Fibroblast of lung (primary cell): Measurements from ENCODE around the gene RBM17. TPM values are rescaled to one million over a fixed set of nuclear protein-coding genes. Genes with fewer than 3 reads are reported as not detected.

ENCODE experiments used
- DNase-seq, 2 donors: peaks; one replicate each; pipeline versions ENCODE4 v3.0.0 to v3.0.0-alpha.2; 2010; ENCODE audit warnings: low read depth in 2 of 2
- H2AFZ ChIP-seq: 2 replicates; pipeline ENCODE4 v1.5.1; 2012; ENCODE audit warnings: low read length, control low read depth, inconsistent platforms
- H3K27ac ChIP-seq: 2 replicates; pipeline ENCODE4 v1.5.1; 2011; ENCODE audit warnings: low read length, control low read depth; ENCODE audit not compliant: insufficient read depth
- H3K27me3 ChIP-seq: 2 replicates; pipeline ENCODE4 v1.5.1; 2011; ENCODE audit warnings: mild to moderate bottlenecking, low read length; ENCODE audit not compliant: control insufficient read depth, insufficient read depth
- H3K36me3 ChIP-seq: 2 replicates; pipeline ENCODE4 v1.5.1; 2011; ENCODE audit warnings: low read length; ENCODE audit not compliant: control insufficient read depth, insufficient read depth
- H3K4me1 ChIP-seq: 2 replicates; pipeline ENCODE4 v1.5.1; 2011; ENCODE audit warnings: low read length; ENCODE audit not compliant: control insufficient read depth, insufficient read depth; ENCODE audit errors: extremely low read depth
- H3K4me2 ChIP-seq: 2 replicates; pipeline ENCODE4 v1.5.1; 2011; ENCODE audit warnings: low read length, control low read depth; ENCODE audit not compliant: insufficient read depth; ENCODE audit errors: extremely low read depth
- H3K4me3 ChIP-seq, 4 experiments: fragments of 200-600 bp in 1 of 4; sonication (generic) in 1 of 4; replicated peaks in 1 of 4; 2 replicates each; pipeline ENCODE4 v1.5.1; 2011 to 2016; ENCODE audit warnings: low read length in 4 of 4, low read depth in 3 of 4, mild to moderate bottlenecking in 3 of 4, control low read depth in 2 of 4, inconsistent platforms in 1 of 4, mixed read lengths in 1 of 4; ENCODE audit not compliant: insufficient read depth in 1 of 4; ENCODE audit errors: control extremely low read depth in 1 of 4
- H3K79me2 ChIP-seq: 2 replicates; pipeline ENCODE4 v1.5.1; 2012; ENCODE audit warnings: mild to moderate bottlenecking, low read length, inconsistent platforms; ENCODE audit not compliant: control insufficient read depth, insufficient read depth
- H3K9ac ChIP-seq: 2 replicates; pipeline ENCODE4 v1.5.1; 2011; ENCODE audit warnings: mild to moderate bottlenecking, low read length, control low read depth; ENCODE audit not compliant: insufficient read depth
- H3K9me3 ChIP-seq: 2 replicates; pipeline ENCODE4 v1.5.1; 2012; ENCODE audit warnings: low read depth, low read length; ENCODE audit not compliant: control insufficient read depth, insufficient read depth
- H4K20me1 ChIP-seq: 2 replicates; pipeline ENCODE4 v1.5.1; 2011; ENCODE audit warnings: low read length; ENCODE audit not compliant: control insufficient read depth, insufficient read depth; ENCODE audit errors: extremely low read depth
- EZH2 ChIP-seq: IDR thresholded peaks from 2 replicates; pipeline ENCODE4 v1.5.1; 2012; ENCODE audit warnings: low read length, control low read depth, mild to moderate bottlenecking; ENCODE audit errors: missing control alignments
- polyA plus RNA-seq, 2 donors: library from polyadenylated mRNA; depleted of rRNA in 1 of 2; stranded (reverse) in 1 of 2; unstranded in 1 of 2; fragments of >200 nt; gene quantifications; 2 replicates each; pipeline ENCODE4 v1.2.1, GENCODE V29; 2011 to 2012; ENCODE audit warnings: missing spikeins in 1 of 2
- total RNA-seq: library from RNA; depleted of rRNA; stranded (reverse); fragments of >200 nt; gene quantifications from 2 replicates; pipeline ENCODE4 v1.2.1, GENCODE V29; 2014
- TF ChIP-seq, protein P1 (sequence below), 2 donors: IDR thresholded peaks in 1 of 2; conservative IDR thresholded peaks in 1 of 2; 1 replicate in 1 of 2; 2 replicates in 1 of 2; pipeline ENCODE4 v1.5.1; 2011 to 2012; ENCODE audit warnings: low read length in 2 of 2, control low read depth in 1 of 2, inconsistent platforms in 1 of 2, low read depth in 1 of 2, mild to moderate bottlenecking in 1 of 2

The RBM17 gene
- total and polyA plus RNA-seq, 2 donors (not counting 1 experiment from before 2014, with no cell fraction given), result 28.9 to 46.1 TPM

DNA sequence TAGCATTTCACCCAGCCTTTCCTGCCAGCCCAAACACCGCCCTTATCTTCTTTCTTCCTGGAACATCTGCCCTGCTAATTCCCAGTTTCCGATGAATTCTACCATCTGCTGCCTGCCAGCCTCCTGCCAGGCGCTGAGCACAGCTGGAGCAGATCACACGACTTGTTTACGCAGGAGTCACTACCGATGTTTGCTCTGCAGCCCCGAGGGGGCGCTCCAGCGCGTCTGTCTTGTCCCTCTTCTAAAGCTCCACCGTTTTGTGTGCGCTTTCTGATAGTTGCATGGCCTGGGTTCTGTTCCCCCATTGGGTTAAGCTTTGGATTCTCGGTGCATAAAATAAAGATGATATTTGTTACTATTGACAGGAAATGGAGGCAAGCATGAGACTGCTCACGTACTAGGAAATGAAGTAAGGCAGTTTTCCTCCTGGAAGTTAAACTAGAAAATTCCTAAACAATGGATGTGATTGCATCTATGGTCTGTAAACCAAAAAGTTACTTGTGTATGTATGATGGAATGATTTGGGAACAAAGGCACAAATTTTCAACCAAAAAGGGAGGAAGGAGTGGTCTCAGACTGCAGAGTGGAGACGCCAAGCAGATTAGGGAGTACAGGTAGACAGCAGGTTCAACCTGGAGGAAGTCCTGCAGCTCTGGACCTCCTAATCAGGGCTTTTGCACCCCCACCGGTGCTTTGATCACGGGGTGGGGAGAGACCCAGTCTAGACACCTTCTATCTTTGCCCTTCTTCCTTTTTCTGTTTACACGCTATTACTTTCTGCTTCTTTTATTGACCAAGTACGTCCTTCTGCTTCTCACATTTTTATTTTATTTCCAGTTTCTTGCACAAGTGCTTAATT lies 2.2 kb upstream of the RBM17 start:
- Histone ChIP-seq H2AFZ (peak overlapping the region; percentile 50), H3K4me3 (peak overlapping the region in 2 of 4 experiments; percentile 15 to 19), H3K27me3 (peaks cover 10% of the 10 kb centered on the region), H4K20me1 (peaks cover 2% of the 10 kb centered on the region), H3K27ac (no peak overlapping the region), H3K9me3 (no peaks in the 10 kb centered on the region), H3K4me1 (peaks cover 6% of the 10 kb centered on the region), H3K36me3 (no peaks in the 10 kb centered on the region), H3K79me2 (peaks cover 27% of the 10 kb centered on the region), H3K9ac (no peak overlapping the region), H3K4me2 (peak overlapping the region; percentile 81)
- TF ChIP-seq, protein P1, sequence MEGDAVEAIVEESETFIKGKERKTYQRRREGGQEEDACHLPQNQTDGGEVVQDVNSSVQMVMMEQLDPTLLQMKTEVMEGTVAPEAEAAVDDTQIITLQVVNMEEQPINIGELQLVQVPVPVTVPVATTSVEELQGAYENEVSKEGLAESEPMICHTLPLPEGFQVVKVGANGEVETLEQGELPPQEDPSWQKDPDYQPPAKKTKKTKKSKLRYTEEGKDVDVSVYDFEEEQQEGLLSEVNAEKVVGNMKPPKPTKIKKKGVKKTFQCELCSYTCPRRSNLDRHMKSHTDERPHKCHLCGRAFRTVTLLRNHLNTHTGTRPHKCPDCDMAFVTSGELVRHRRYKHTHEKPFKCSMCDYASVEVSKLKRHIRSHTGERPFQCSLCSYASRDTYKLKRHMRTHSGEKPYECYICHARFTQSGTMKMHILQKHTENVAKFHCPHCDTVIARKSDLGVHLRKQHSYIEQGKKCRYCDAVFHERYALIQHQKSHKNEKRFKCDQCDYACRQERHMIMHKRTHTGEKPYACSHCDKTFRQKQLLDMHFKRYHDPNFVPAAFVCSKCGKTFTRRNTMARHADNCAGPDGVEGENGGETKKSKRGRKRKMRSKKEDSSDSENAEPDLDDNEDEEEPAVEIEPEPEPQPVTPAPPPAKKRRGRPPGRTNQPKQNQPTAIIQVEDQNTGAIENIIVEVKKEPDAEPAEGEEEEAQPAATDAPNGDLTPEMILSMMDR (conservative IDR thresholded peaks at IDR 0.05 in 1 of 2, IDR thresholded peaks at IDR 0.05 in 1 of 2; ENCODE audit: low read depth in 1 of 2, low read length in 2 of 2), result peak; percentile 87 to 97
- peak; percentile 31 for TF ChIP-seq EZH2
- peak; percentile 75 to 93 for DNase-seq

DNA sequence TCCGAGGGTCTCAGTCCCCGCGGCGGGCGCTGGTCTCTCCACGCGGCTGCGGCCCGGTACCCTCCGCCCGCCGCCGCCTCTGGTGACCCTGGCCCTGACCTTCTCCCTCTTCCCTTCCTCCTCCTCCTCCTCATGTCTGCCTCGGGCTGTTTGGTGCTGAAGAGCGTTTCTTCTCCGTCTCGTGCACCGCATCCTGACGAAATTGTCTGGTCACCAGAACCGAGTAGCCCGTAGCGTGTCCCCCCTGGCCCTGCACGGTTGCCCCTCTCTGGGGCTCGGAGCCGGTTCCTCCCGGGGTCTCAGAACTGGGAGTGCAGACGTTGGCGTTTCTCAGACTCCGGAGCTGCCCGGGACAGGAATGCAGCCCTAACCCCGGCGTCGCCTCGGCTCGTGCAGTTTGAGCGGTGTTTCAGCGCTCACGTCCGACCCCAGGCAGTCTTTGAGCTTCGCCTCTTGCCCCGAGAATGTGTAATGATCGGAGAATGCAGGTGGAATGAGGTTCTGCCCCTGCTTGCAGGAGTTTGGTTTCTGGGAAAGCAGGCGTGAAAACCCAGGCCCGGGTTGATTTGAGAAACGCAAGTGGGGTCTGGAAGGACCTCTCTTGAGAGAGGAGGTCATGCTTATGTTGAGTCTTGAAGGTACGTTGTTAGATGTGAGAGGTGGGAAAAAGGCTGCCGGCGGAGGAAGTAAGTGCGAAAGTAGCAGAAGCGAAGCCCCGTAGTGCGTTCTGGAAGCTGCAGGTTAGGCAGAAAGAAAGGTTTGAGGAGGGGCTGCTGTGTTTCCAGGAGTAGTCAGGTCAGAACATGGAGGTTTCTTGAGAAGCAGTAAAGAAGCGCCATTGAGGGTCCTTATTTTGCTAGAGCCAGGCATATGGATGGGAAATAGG lies 743 bp downstream of the RBM17 start:
- H3K27ac ChIP-seq, result peak overlapping the region; percentile 85
- H3K9ac ChIP-seq, result peak overlapping the region; percentile 97
- no peak for TF ChIP-seq EZH2
- TF ChIP-seq, protein P1 (conservative IDR thresholded peaks at IDR 0.05 in 1 of 2, IDR thresholded peaks at IDR 0.05 in 1 of 2; ENCODE audit: low read depth in 1 of 2, low read length in 2 of 2), result no peak
- no peak overlapping the region for H2AFZ ChIP-seq
- no peaks in the 10 kb centered on the region for H3K27me3 ChIP-seq
- H3K9me3 ChIP-seq, result no peaks in the 10 kb centered on the region
- peaks cover 6% of the 10 kb centered on the region for H3K4me1 ChIP-seq
- peaks cover 56% of the 10 kb centered on the region for H3K79me2 ChIP-seq
- peak in 1 of 2 donors; percentile 53 for DNase-seq
- peak overlapping the region; percentile 88 to 99 (median 95) for H3K4me3 ChIP-seq
- peak overlapping the region; percentile 99 for H3K4me2 ChIP-seq
- H3K36me3 ChIP-seq, result no peaks in the 10 kb centered on the region
- peaks cover 2% of the 10 kb centered on the region for H4K20me1 ChIP-seq

DNA sequence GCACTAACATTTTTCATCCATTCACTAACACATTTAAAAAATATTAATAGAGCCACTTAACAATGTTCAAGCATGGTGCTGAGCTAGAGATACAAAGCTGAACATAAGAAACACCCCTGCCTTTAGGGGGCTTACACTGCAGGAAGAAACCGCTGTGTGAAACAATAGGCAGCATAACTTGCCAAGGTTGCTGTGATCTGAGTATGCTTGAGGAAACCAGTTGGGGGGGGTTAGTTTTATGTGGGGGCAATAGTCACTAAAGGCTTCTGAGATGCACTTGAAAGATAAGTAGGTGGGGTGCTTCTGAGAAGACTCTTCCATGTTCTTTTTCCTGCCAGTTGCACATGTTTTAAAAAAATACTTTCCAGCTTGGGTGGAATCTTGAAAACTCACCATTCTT lies 2.8 kb downstream of the RBM17 start:
- Histone ChIP-seq H3K9me3 (no peaks in the 10 kb centered on the region), H4K20me1 (peaks cover 2% of the 10 kb centered on the region), H3K4me2 (no peak overlapping the region), H3K27me3 (no peaks in the 10 kb centered on the region), H2AFZ (no peak overlapping the region), H3K4me1 (peaks cover 6% of the 10 kb centered on the region), H3K36me3 (no peaks in the 10 kb centered on the region), H3K27ac (no peak overlapping the region), H3K4me3 (no peak overlapping the region), H3K9ac (no peak overlapping the region), H3K79me2 (peaks cover 76% of the 10 kb centered on the region)
- peak in 1 of 2 donors; percentile 23 for DNase-seq
- TF ChIP-seq, protein P1 (conservative IDR thresholded peaks at IDR 0.05 in 1 of 2, IDR thresholded peaks at IDR 0.05 in 1 of 2; ENCODE audit: low read depth in 1 of 2, low read length in 2 of 2), result no peak
- TF ChIP-seq EZH2, result no peak
